Adipose tissue (tissue), 3 donors: ENCODE results near the gene MTCL1. TPM values are rescaled to one million over a fixed set of nuclear protein-coding genes. Genes with fewer than 3 reads are reported as not detected.

ENCODE experiments used
- polyA plus RNA-seq, 3 donors: library from polyadenylated mRNA; stranded (reverse); fragments of 200-250 nt; gene quantifications; one replicate each; pipeline ENCODE4 v1.2.3, GENCODE V29; 2013
- donor health status: healthy with polysubstance abuse.
- donor health status: Bipolar disorder and iron deficiency.
- donor health status: healthy.

Gene MTCL1
- polyA plus RNA-seq, 3 donors: 0.83 to 2.5 (median 1.7) TPM

Other genes starting within 250 kb of the MTCL1 start
- 10 to 100 TPM in 2 of 3 donors, 1 to 10 TPM in 1; 8.5 to 44.2 (median 19.8) TPM for gene RAB12, start 96.1 kb upstream of the MTCL1 start, polyA plus RNA-seq